ENCODE measurements around the gene TXNDC8.

TXNDC8 gene

DNA sequence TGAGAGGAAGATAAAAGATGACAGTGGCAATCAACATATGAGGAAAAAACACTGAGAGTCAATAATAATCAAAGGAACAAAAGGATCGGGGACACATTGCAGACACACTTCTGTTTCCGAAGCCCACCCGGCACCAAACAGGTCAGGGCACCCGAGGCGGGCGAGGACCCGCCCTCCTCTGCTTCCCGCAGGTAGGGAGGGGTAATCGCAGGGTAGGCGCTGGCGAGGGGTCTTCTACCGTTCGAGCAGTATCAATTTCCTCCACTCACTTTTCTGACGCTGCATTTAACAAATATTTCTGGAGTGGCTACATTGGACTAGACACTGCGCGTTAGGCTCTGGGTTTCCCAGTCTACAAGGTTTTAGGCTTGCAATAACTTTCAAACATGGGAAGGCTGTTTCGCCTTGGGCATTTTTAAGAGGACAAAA is 82.6 kb downstream of the TXNDC8 start:
- no peaks in the 10 kb centered on the region for H3K27me3 ChIP-seq (ENCODE audit: control insufficient read depth in 1 of 2, insufficient read depth in 2 of 2, low read length in 2 of 2)
- no peaks in the 10 kb centered on the region for H3K9me3 ChIP-seq (ENCODE audit: low read length)
- H3K4me1 ChIP-seq (ENCODE audit: insufficient read depth, low read length), result peaks cover 25% of the 10 kb centered on the region
- peak overlapping the region; percentile 54 for H3K9ac ChIP-seq (ENCODE audit: low read length)
- peak overlapping the region; percentile 73 to 80 for H3K4me3 ChIP-seq (ENCODE audit: low read depth in 1 of 2, low read length in 2 of 2)
- peaks cover under 1% of the 10 kb centered on the region for H3K36me3 ChIP-seq (ENCODE audit: insufficient read depth, low read length)
- peak overlapping the region; percentile 95 for H3K27ac ChIP-seq (ENCODE audit: low read depth, low read length)

DNA sequence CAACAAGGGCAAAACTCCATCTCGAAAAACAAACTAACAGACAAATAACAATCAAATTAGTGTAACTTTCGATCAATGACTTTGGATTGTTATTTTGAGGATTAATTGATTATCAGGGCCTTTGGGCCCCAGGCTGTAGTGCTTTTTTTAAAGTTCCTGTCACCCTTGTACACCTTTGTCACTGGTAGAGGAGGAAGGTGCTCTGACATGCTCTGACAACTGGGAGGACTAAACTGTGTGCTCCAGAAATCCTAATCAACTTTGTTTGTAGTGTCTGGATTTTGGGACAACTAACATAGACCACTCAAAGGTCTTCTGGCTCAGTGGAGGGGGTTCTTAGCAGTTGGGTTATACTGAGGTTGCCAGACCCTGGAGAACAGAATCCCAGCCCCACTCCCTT is 83.2 kb downstream of the TXNDC8 start:
- H3K9me3 ChIP-seq (ENCODE audit: low read length), result no peaks in the 10 kb centered on the region
- H3K27me3 ChIP-seq (ENCODE audit: control insufficient read depth in 1 of 2, insufficient read depth in 2 of 2, low read length in 2 of 2), result no peaks in the 10 kb centered on the region
- peaks cover 6% of the 10 kb centered on the region for H3K36me3 ChIP-seq (ENCODE audit: insufficient read depth, low read length)
- H3K27ac ChIP-seq (ENCODE audit: low read depth, low read length), result no peak overlapping the region
- H3K9ac ChIP-seq (ENCODE audit: low read length), result peak overlapping the region; percentile 54
- H3K4me3 ChIP-seq (ENCODE audit: low read depth in 1 of 2, low read length in 2 of 2), result peak overlapping the region in 1 of 2 donors; percentile 80
- peaks cover 25% of the 10 kb centered on the region for H3K4me1 ChIP-seq (ENCODE audit: insufficient read depth, low read length)

Data from muscle layer of colon (tissue), 2 donors.